CD4-positive, alpha-beta T cell treated with Interleukin-10 for 1 hour (primary cell): ENCODE measurements around the gene AQP11.
"Not testable (repeated sequence)": the region's sequence is repeated elsewhere in the genome, so short reads cannot be mapped to it uniquely, and the experiment has no call there.

Experiments used
- DNase-seq: peaks from one replicate; pipeline ENCODE4 v3.0.0-alpha.2; 2020

AQP11 gene

GRCh38 chr11:77593883-77594282 is 4.1 kb downstream of the AQP11 start:
- no peak for DNase-seq

- DNase-seq: no peak
Measured at GRCh38 chr11:77596626-77597025, 6.9 kb downstream of the AQP11 start.

- DNase-seq: no peak
Measured at GRCh38 chr11:77598195-77598594, 8.4 kb downstream of the AQP11 start.

GRCh38 chr11:77602381-77603088 is 12.8 kb downstream of the AQP11 start:
- DNase-seq: no peak

- DNase-seq: no peak
Measured at GRCh38 chr11:77604281-77604680, 14.5 kb downstream of the AQP11 start.

GRCh38 chr11:77609234-77609633 is 19.5 kb downstream of the AQP11 start:
- no peak for DNase-seq

GRCh38 chr11:77611921-77612320 is 22.2 kb downstream of the AQP11 start:
- no peak for DNase-seq

- DNase-seq: no peak
Measured at GRCh38 chr11:77617892-77618291, 28.1 kb downstream of the AQP11 start.

GRCh38 chr11:77619576-77620198 is 29.9 kb downstream of the AQP11 start:
- peak; percentile 61 for DNase-seq

GRCh38 chr11:77630157-77630710 is 40.5 kb downstream of the AQP11 start:
- no peak for DNase-seq

- not testable (repeated sequence) for DNase-seq
Measured at GRCh38 chr11:77633926-77634325, 44.2 kb downstream of the AQP11 start.

GRCh38 chr11:77636731-77637344 is 47.1 kb downstream of the AQP11 start:
- DNase-seq: no peak

GRCh38 chr11:77637345-77638165 is 47.8 kb downstream of the AQP11 start, which contains the start of gene CLNS1A:
Gene CLNS1A (minus strand): TSS chr11:77637794. CDS start chr11:77637714, 80 bp downstream.
- peak; percentile 81 for DNase-seq

- DNase-seq: no peak
Measured at GRCh38 chr11:77642228-77642627, 52.5 kb downstream of the AQP11 start.

GRCh38 chr11:77644887-77645286 is 55.1 kb downstream of the AQP11 start:
- no peak for DNase-seq

GRCh38 chr11:77647654-77648305 is 58.0 kb downstream of the AQP11 start:
- no peak for DNase-seq

GRCh38 chr11:77650123-77650522 is 60.4 kb downstream of the AQP11 start:
- no peak for DNase-seq

- DNase-seq: no peak
Measured at GRCh38 chr11:77654770-77655434, 65.1 kb downstream of the AQP11 start.

- no peak for DNase-seq
Measured at GRCh38 chr11:77656362-77656761, 66.6 kb downstream of the AQP11 start.

- DNase-seq: no peak
Measured at GRCh38 chr11:77658213-77659013, 68.7 kb downstream of the AQP11 start.
